GM18505 (cell line): Measurements from ENCODE around the gene PSMA5.
"Not testable (repeated sequence)": the region's sequence is repeated elsewhere in the genome, so short reads cannot be mapped to it uniquely, and the experiment has no call there.

ENCODE experiments used
- ATAC-seq: cut with Tn5 transposase; IDR thresholded peaks from one replicate; pipeline ENCODE4 v1.9.1; 2021; ENCODE audit not compliant: unreplicated experiment
- POLR2A ChIP-seq: IDR thresholded peaks from 4 replicates; pipeline ENCODE4 v1.6.1; 2011; ENCODE audit warnings: borderline replicate concordance; ENCODE audit not compliant: insufficient read depth, insufficient read length; ENCODE audit errors: extremely low read depth

Gene PSMA5

DNA sequence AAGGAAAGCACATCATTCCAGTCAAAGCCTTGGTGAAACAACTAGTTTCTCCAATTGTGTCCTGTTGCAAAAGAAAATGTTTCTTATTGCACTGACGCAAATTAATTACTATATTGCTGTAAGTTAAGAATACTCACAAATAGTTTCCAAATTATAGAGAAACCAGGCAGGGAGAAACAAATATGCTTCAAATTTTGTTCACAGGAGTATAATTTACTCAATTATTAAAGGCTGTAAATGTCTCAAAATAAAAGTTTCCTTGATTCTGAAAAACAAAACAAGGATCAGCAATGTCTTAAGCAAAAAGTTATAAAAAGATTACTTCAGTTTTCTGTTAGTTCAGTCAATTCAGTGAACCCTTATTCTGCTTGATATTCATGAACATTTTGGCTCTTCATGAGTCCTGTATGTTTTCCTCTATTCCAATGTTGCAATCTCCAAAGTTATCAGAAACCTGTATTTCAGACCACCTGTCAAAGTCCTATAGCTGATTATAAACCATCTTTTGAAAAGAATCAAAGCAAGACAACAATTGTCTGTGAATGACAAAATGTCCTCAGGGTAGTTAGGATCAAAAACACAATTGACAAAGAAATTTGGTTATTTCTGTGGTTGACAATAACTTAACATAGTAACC lies 28.4 kb upstream of the PSMA5 start:
- no peak for TF ChIP-seq POLR2A
- no peak for ATAC-seq

- ATAC-seq: no peak
- TF ChIP-seq POLR2A: no peak
Measured at GRCh38 chr1:109447524-109447923, 21.3 kb upstream of the PSMA5 start.

- ATAC-seq: not testable (repeated sequence)
Measured at GRCh38 chr1:109445949-109446695, 19.9 kb upstream of the PSMA5 start.

- no peak for TF ChIP-seq POLR2A
- ATAC-seq: no peak
Measured at GRCh38 chr1:109444346-109444745, 18.1 kb upstream of the PSMA5 start.

- no peak for ATAC-seq
- no peak for TF ChIP-seq POLR2A
Measured at GRCh38 chr1:109443476-109443875, 17.2 kb upstream of the PSMA5 start.

- ATAC-seq: no peak
- no peak for TF ChIP-seq POLR2A
Measured at GRCh38 chr1:109441069-109441468, 14.8 kb upstream of the PSMA5 start.

DNA sequence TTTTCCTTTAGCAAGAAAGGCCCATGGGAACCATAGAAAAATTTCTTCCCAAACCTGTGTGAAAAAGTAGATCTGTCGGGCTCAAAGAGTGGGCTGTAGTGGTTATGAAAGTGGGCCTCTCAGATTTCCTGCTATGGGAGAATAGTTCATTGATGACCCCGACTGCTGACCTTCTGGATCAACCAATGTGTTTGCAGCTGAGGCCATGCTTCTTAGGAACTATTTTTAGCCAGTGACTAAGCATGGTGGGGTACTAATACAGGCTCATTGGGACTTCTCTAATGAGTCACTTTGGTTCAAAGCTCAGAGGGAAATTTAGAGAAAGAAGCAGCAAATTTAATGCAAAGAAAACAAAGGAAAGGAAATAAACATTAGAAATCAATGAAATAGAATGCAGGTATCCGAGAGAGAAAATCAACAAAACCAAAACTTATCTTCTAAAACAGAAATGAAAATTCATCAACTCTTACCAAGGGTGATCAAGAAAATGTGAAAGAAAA lies 12.6 kb upstream of the PSMA5 start:
- TF ChIP-seq POLR2A: no peak
- no peak for ATAC-seq

- no peak for ATAC-seq
- no peak for TF ChIP-seq POLR2A
Measured at GRCh38 chr1:109434484-109434883, 8.2 kb upstream of the PSMA5 start.

DNA sequence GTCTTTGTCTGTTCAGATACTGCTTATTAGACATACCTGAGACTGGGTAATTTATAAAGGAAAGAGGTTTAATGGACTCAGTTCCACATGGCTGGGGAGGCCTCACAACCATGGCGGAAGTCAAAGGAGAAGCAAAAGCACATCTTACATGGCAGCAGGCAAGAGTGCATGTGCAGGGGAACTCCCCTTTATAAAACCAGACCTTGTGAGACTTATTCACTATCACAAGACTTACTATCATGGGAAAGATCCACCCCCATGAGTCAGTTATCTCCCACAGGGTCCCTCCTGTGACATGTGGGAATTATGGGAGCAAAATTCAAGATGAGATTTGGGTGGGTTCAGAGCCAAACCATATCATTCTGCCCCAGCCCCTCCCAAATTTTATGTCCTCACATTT lies 7.1 kb upstream of the PSMA5 start:
- TF ChIP-seq POLR2A: no peak
- ATAC-seq: no peak

- ATAC-seq: no peak
- TF ChIP-seq POLR2A: no peak
Measured at GRCh38 chr1:109432336-109432735, 6.1 kb upstream of the PSMA5 start.

GRCh38 chr1:109427171-109427467 lies 871 bp upstream of the PSMA5 start:
- ATAC-seq: no peak
- TF ChIP-seq POLR2A: no peak

DNA sequence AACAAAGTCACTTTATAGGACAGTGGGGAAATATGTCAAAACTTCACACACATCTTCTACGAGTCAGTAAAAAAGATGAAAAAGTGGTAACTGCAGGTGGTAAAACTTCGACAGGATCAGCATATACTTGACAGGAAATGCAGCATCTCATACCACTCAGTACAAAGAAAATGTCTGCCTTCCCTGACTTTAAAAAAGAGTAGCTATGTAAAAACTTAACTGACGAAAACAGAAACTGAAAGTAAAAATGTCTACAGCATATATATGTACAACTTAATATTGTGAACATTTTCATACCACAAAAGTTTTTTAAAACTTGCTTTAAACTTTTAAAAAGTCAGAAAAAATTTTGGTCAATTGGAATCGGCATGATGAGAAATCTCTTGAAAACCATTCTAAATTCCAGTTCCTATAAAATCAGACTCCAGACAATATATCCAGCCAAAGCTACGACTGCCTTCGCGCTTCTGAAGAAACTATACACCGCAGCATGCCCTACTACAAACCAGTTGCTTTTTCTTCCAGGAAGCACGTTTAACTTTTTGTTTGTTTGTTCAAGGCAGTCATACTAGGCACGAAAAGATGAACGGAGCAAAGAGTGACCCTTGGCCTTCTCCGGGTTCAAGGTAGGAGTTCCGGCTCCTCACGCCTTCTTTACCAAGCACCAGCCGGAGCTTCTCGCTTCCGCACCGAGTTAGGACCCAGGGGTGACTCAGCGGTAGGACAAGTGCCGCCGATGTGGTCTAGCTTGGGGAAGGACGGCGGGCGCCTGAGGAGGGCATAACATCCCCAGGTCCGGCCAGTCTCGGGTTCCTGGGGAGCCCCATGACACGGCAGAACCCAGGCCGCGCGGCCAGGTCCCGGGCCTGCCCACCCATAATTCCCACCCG lies 612 bp downstream of the PSMA5 start:
- TF ChIP-seq POLR2A: no peak
- ATAC-seq: peak; percentile 30

GRCh38 chr1:109423498-109423897 lies 2.8 kb downstream of the PSMA5 start:
- no peak for TF ChIP-seq POLR2A
- no peak for ATAC-seq

DNA sequence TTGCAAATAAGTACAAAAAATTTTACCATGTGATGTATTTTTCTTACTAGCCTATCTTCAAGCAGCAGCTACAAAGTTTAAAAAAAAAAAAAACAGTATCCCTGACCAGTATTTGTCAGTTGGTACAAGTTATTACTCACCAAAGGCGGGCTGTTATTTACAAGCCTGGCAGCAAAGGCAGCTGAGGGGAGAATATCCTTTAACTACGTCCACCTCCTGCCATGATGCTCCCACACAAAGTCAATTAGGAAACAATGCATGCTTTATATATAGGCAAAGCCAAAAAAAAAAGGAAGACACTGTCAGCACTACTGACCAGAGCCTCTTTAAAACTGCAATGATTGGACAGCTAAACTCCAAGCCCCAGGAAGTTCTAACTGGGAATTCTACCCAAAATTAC lies 13.7 kb downstream of the PSMA5 start:
- ATAC-seq: no peak
- TF ChIP-seq POLR2A: no peak
